Measurements from ENCODE around the gene KLF2.
A peak's percentile ranks its signal among the peaks of the same experiment; 100 is the strongest.
"Not testable (repeated sequence)": the region's sequence is repeated elsewhere in the genome, so short reads cannot be mapped to it uniquely, and the experiment has no call there.

KLF2 gene

GRCh38 chr19:16338470-16339360 is 14.1 kb downstream of the KLF2 start:
- DNase-seq (ENCODE audit: low read depth), result peak; percentile 94

- no peak for DNase-seq (ENCODE audit: low read depth)
These were observed 14.7 kb downstream of the KLF2 start for GRCh38 chr19:16339361-16339725.

- DNase-seq (ENCODE audit: low read depth), result no peak
These were observed 15.5 kb downstream of the KLF2 start for GRCh38 chr19:16340092-16340491.

- DNase-seq (ENCODE audit: low read depth), result no peak
These were observed 16.0 kb downstream of the KLF2 start for GRCh38 chr19:16340654-16341053.

- DNase-seq (ENCODE audit: low read depth), result no peak
These were observed 17.5 kb downstream of the KLF2 start for GRCh38 chr19:16342002-16342715.

- DNase-seq (ENCODE audit: low read depth), result no peak
These were observed 18.5 kb downstream of the KLF2 start for GRCh38 chr19:16343156-16343555.

GRCh38 chr19:16345457-16345856 is 20.8 kb downstream of the KLF2 start:
- no peak for DNase-seq (ENCODE audit: low read depth)

GRCh38 chr19:16347099-16347498 is 22.5 kb downstream of the KLF2 start:
- not testable (repeated sequence) for DNase-seq (ENCODE audit: low read depth)

- no peak for DNase-seq (ENCODE audit: low read depth)
These were observed 23.1 kb downstream of the KLF2 start for GRCh38 chr19:16347706-16348105.

GRCh38 chr19:16349551-16350152 is 25.0 kb downstream of the KLF2 start:
- no peak for DNase-seq (ENCODE audit: low read depth)

GRCh38 chr19:16351133-16351809 is 26.6 kb downstream of the KLF2 start:
- no peak for DNase-seq (ENCODE audit: low read depth)

GRCh38 chr19:16355293-16356043 is 30.8 kb downstream of the KLF2 start:
- DNase-seq (ENCODE audit: low read depth), result no peak

- no peak for DNase-seq (ENCODE audit: low read depth)
These were observed 33.8 kb downstream of the KLF2 start for GRCh38 chr19:16358456-16358855.

GRCh38 chr19:16359074-16359473 is 34.4 kb downstream of the KLF2 start:
- no peak for DNase-seq (ENCODE audit: low read depth)

GRCh38 chr19:16359964-16360363 is 35.3 kb downstream of the KLF2 start:
- DNase-seq (ENCODE audit: low read depth), result no peak

- no peak for DNase-seq (ENCODE audit: low read depth)
These were observed 36.1 kb downstream of the KLF2 start for GRCh38 chr19:16360738-16361137.

GRCh38 chr19:16361254-16361653 is 36.6 kb downstream of the KLF2 start:
- DNase-seq (ENCODE audit: low read depth), result no peak

- DNase-seq (ENCODE audit: low read depth), result no peak
These were observed 37.3 kb downstream of the KLF2 start for GRCh38 chr19:16361926-16362325.

GRCh38 chr19:16363133-16363851 is 38.7 kb downstream of the KLF2 start:
- DNase-seq (ENCODE audit: low read depth), result no peak

GRCh38 chr19:16363852-16364230 is 39.2 kb downstream of the KLF2 start:
- DNase-seq (ENCODE audit: low read depth), result no peak
